ENCODE data around the gene FAM53B.

FAM53B gene

GRCh38 chr10:124707144-124707467 is 37.1 kb downstream of the FAM53B start:
- no peak for DNase-seq

- DNase-seq, result no peak
Measured at GRCh38 chr10:124706462-124707143, 37.6 kb downstream of the FAM53B start.

- no peak for DNase-seq
Measured at GRCh38 chr10:124705817-124706461, 38.2 kb downstream of the FAM53B start.

- no peak for DNase-seq
Measured at GRCh38 chr10:124705381-124705740, 38.8 kb downstream of the FAM53B start.

- no peak for DNase-seq
Measured at GRCh38 chr10:124704428-124705380, 39.5 kb downstream of the FAM53B start.

- DNase-seq, result no peak
Measured at GRCh38 chr10:124703778-124704427, 40.3 kb downstream of the FAM53B start.

- DNase-seq, result no peak
Measured at GRCh38 chr10:124703372-124703771, 40.8 kb downstream of the FAM53B start.

- no peak for DNase-seq
Measured at GRCh38 chr10:124701881-124702656, 42.1 kb downstream of the FAM53B start.

GRCh38 chr10:124701435-124701834 is 42.7 kb downstream of the FAM53B start:
- no peak for DNase-seq

- no peak for DNase-seq
Measured at GRCh38 chr10:124701038-124701365, 43.2 kb downstream of the FAM53B start.

- no peak for DNase-seq
Measured at GRCh38 chr10:124700293-124701037, 43.7 kb downstream of the FAM53B start.

- DNase-seq, result no peak
Measured at GRCh38 chr10:124699471-124700292, 44.5 kb downstream of the FAM53B start.

- DNase-seq, result no peak
Measured at GRCh38 chr10:124698545-124699469, 45.4 kb downstream of the FAM53B start.

- DNase-seq, result no peak
Measured at GRCh38 chr10:124697837-124698544, 46.2 kb downstream of the FAM53B start.

GRCh38 chr10:124697443-124697836 is 46.7 kb downstream of the FAM53B start:
- DNase-seq, result no peak

- no peak for DNase-seq
Measured at GRCh38 chr10:124696446-124697392, 47.5 kb downstream of the FAM53B start.

- no peak for DNase-seq
Measured at GRCh38 chr10:124695259-124695658, 48.9 kb downstream of the FAM53B start.

Data from NK-92 treated with Interleukin-12 subunit alpha and Interleukin-12 subunit beta, amount 100 ng/mL, for 24 hours (cell line).